H1 (cell line): ENCODE data around the gene MPHOSPH10.

Source experiments
- EP300 ChIP-seq, 2 experiments: IDR thresholded peaks; 1 replicate in 1 of 2; 2 replicates in 1 of 2; pipeline ENCODE4 v1.6.1; 2011 to 2012; ENCODE audit warnings: low read depth in 2 of 2, low read length in 2 of 2, mild to moderate bottlenecking in 2 of 2, borderline replicate concordance in 1 of 2, inconsistent platforms in 1 of 2, moderate library complexity in 1 of 2
- POLR2A ChIP-seq, 2 experiments: IDR thresholded peaks; 1 replicate in 1 of 2; 2 replicates in 1 of 2; pipeline ENCODE4 v1.6.1; 2011; ENCODE audit warnings: low read depth in 2 of 2, low read length in 2 of 2, mild to moderate bottlenecking in 2 of 2; ENCODE audit errors: control extremely low read depth in 1 of 2

- TF ChIP-seq POLR2A (IDR thresholded peaks at IDR 0.05; ENCODE audit: control extremely low read depth in 1 of 2, low read depth in 2 of 2, low read length in 2 of 2), result no peak
- no peak for TF ChIP-seq EP300 (IDR thresholded peaks at IDR 0.05; ENCODE audit: borderline replicate concordance in 1 of 2, low read depth in 2 of 2, low read length in 2 of 2)
These were observed 607 bp upstream of the MPHOSPH10 start for GRCh38 chr2:71129902-71130151.
